ENCODE measurements around the gene SDC4.

SDC4 gene

GRCh38 chr20:45347936-45348778 is at the start of gene SDC4:
Gene SDC4 (minus strand): TSS chr20:45348424. CDS start chr20:45348384, 40 bp downstream.
- DNase-seq (ENCODE audit: low read depth), result peak; percentile 44

GRCh38 chr20:45395114-45395415 is 46.8 kb upstream of the SDC4 start:
- DNase-seq (ENCODE audit: low read depth), result no peak

- DNase-seq (ENCODE audit: low read depth), result no peak
Observed at GRCh38 chr20:45394221-45395113, 46.2 kb upstream of the SDC4 start.

GRCh38 chr20:45392733-45393132 is 44.5 kb upstream of the SDC4 start:
- DNase-seq (ENCODE audit: low read depth), result no peak

GRCh38 chr20:45391559-45391958 is 43.3 kb upstream of the SDC4 start:
- DNase-seq (ENCODE audit: low read depth), result no peak

- no peak for DNase-seq (ENCODE audit: low read depth)
Observed at GRCh38 chr20:45390931-45391330, 42.7 kb upstream of the SDC4 start.

- DNase-seq (ENCODE audit: low read depth), result no peak
Observed at GRCh38 chr20:45387274-45387673, 39.0 kb upstream of the SDC4 start.

GRCh38 chr20:45378191-45378590 is 30.0 kb upstream of the SDC4 start, which contains the start of gene TP53TG5:
Gene TP53TG5 (minus strand): TSS chr20:45378325. CDS start chr20:45378236, 89 bp downstream.
- no peak for DNase-seq (ENCODE audit: low read depth)

GRCh38 chr20:45377269-45377668 is 29.0 kb upstream of the SDC4 start:
- DNase-seq (ENCODE audit: low read depth), result no peak

- no peak for DNase-seq (ENCODE audit: low read depth)
Observed at GRCh38 chr20:45374966-45375365, 26.7 kb upstream of the SDC4 start.

- no peak for DNase-seq (ENCODE audit: low read depth)
Observed at GRCh38 chr20:45374101-45374467, 25.9 kb upstream of the SDC4 start.

GRCh38 chr20:45373353-45374100 is 25.3 kb upstream of the SDC4 start:
- peak; percentile 96 for DNase-seq (ENCODE audit: low read depth)

- no peak for DNase-seq (ENCODE audit: low read depth)
Observed at GRCh38 chr20:45372646-45373352, 24.6 kb upstream of the SDC4 start.

GRCh38 chr20:45372241-45372640 is 24.0 kb upstream of the SDC4 start:
- DNase-seq (ENCODE audit: low read depth), result no peak

GRCh38 chr20:45370571-45371160 is 22.4 kb upstream of the SDC4 start:
- no peak for DNase-seq (ENCODE audit: low read depth)

GRCh38 chr20:45368221-45368980 is 20.2 kb upstream of the SDC4 start:
- no peak for DNase-seq (ENCODE audit: low read depth)

GRCh38 chr20:45367126-45367525 is 18.9 kb upstream of the SDC4 start:
- no peak for DNase-seq (ENCODE audit: low read depth)

GRCh38 chr20:45366631-45367030 is 18.4 kb upstream of the SDC4 start:
- DNase-seq (ENCODE audit: low read depth), result no peak

GRCh38 chr20:45366192-45366591 is 18.0 kb upstream of the SDC4 start:
- DNase-seq (ENCODE audit: low read depth), result no peak

- no peak for DNase-seq (ENCODE audit: low read depth)
Observed at GRCh38 chr20:45365444-45365970, 17.3 kb upstream of the SDC4 start.
